Brain microvascular endothelial cell (primary cell): ENCODE results near the gene CPNE4.

Experiments used
- DNase-seq: peaks from one replicate; pipeline ENCODE4 v3.0.0-alpha.2; 2020
- H3K27ac ChIP-seq: fragments of 250-450 bp; sonication (Bioruptor Pico); 2 replicates; pipeline ENCODE4 v1.5.1; 2020; ENCODE audit warnings: mild to moderate bottlenecking, moderate library complexity
- H3K27me3 ChIP-seq: fragments of 250-450 bp; sonication (Bioruptor Pico); replicated peaks from 2 replicates; pipeline ENCODE4 v1.5.1; 2020; ENCODE audit warnings: mild to moderate bottlenecking
- H3K36me3 ChIP-seq: fragments of 250-450 bp; sonication (Bioruptor Pico); replicated peaks from 2 replicates; pipeline ENCODE4 v1.5.1; 2020; ENCODE audit warnings: mild to moderate bottlenecking
- H3K4me3 ChIP-seq: 2 replicates; pipeline ENCODE4 v1.5.1; 2011; ENCODE audit warnings: low read depth, mild to moderate bottlenecking, control low read depth, low read length, moderate library complexity
- in situ Hi-C: cut with HindIII; loops from 2 replicates; pipeline ENCODE4 v1.10.0; 2017; ENCODE audit warnings: low sequenced_read_pairs, low pct_ligation_motif_present
- TF ChIP-seq, protein P1 (sequence below): IDR thresholded peaks from 2 replicates; pipeline ENCODE4 v1.5.1; 2011; ENCODE audit warnings: low read depth, mild to moderate bottlenecking, moderate library complexity, low read length, control low read depth, inconsistent platforms; ENCODE audit errors: missing control alignments

CPNE4 gene

DNA sequence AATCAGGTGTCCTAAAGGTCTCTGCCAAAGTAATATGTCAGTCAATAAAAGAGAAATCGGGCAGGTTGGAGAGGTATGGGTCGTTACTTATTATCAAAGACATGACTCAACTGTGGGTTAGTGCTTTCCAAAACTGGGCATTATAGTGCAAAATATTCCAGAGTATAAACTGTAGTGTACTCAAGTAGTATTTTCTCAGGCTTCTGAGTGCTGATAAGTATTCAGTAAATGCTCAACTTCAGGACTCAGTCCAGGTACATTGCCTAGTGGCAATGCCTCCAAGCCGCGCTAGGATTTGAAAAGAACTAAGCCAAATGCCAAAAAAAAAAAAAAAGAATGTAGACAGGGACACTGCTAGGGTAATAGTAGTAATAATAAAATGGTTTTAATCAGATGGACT is 233.2 kb downstream of the CPNE4 start:
- no peaks in the 10 kb centered on the region for H3K27me3 ChIP-seq
- in situ Hi-C loops = no loop called here
- no peak overlapping the region for H3K27ac ChIP-seq
- TF ChIP-seq, protein P1, sequence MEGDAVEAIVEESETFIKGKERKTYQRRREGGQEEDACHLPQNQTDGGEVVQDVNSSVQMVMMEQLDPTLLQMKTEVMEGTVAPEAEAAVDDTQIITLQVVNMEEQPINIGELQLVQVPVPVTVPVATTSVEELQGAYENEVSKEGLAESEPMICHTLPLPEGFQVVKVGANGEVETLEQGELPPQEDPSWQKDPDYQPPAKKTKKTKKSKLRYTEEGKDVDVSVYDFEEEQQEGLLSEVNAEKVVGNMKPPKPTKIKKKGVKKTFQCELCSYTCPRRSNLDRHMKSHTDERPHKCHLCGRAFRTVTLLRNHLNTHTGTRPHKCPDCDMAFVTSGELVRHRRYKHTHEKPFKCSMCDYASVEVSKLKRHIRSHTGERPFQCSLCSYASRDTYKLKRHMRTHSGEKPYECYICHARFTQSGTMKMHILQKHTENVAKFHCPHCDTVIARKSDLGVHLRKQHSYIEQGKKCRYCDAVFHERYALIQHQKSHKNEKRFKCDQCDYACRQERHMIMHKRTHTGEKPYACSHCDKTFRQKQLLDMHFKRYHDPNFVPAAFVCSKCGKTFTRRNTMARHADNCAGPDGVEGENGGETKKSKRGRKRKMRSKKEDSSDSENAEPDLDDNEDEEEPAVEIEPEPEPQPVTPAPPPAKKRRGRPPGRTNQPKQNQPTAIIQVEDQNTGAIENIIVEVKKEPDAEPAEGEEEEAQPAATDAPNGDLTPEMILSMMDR = no peak
- DNase-seq = no peak
- no peak overlapping the region for H3K4me3 ChIP-seq
- H3K36me3 ChIP-seq = no peaks in the 10 kb centered on the region

DNA sequence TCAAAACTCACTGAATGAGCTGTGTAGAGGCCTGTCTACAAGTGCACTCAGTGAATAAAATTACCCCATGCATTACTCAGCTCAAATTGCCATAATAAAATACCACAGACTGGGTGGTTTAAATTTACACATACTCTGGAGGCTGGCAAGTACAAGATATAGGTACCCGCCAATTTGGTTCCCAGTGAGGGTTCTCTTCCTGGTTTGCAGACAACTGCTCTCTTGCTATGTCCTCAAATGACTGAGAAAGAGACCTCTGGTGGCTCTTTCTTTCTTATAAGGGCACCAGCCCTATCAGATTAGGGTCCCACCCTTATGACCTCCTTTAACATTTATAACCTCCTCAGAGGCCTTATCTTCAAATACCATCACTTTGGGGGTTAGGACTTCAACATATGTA is 237.0 kb downstream of the CPNE4 start:
- TF ChIP-seq, protein P1 = no peak
- H3K27me3 ChIP-seq = no peaks in the 10 kb centered on the region
- H3K27ac ChIP-seq = no peak overlapping the region
- in situ Hi-C loops = loop anchor here (25.0 kb wide), 1 partner anchor 215 kb away; no protein-coding TSS in a partner anchor
- H3K36me3 ChIP-seq = no peaks in the 10 kb centered on the region
- no peak overlapping the region for H3K4me3 ChIP-seq
- no peak for DNase-seq

DNA sequence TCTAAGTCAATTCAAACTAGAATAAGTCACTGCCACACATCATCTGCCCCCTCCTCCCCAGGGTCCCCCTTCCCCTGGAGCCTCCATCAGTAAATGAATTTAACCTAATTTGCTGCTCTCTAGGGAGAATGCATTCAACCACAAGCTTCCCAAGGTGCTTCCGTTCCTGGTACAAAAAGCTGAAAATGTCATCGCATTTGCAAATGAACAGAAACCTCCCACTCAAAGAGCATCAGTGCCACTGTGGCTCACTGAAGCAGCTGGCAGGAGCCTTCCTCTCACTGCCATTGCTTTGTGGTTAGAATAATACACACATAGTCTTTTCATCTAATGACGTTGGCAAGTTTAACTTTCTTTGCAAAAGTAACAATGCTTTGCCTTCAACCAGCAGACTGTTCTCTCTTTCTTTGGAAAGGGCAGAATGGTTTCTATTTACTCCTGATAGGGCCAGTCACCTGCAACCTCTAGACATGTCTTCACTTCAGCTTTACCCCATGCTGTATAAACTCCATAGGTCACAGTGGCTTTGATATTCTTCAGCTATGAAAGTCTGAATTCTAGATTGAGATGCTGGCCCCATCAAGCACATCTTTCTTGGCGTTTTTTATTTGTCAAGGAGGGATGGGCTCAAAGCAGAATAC is 238.1 kb downstream of the CPNE4 start:
- in situ Hi-C loops = loop anchor here (25.0 kb wide), 1 partner anchor 216 kb away; no protein-coding TSS in a partner anchor
- DNase-seq = no peak
- Histone ChIP-seq H3K36me3 (no peaks in the 10 kb centered on the region), H3K27ac (no peak overlapping the region), H3K4me3 (no peak overlapping the region), H3K27me3 (no peaks in the 10 kb centered on the region)
- TF ChIP-seq, protein P1 = no peak

DNA sequence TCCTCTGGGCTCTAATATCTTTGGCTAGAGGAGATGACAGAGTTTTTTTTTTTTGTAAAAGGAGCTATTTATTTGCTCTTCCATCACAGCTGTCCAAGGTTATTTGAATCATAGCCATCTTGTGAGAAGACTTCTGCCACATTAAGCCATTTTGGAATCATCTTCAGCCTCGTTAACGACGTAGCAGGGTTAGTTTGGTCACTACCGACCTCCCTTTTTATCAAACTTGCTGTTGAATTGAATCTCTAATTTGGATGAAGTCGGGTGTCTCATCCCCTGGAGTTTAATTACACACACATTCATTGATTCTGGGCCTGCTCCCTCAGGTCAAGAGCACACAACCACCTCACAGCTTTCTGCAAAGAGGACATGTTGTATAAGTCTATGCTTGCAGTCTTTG is 238.7 kb downstream of the CPNE4 start:
- Histone ChIP-seq H3K27me3 (no peaks in the 10 kb centered on the region), H3K36me3 (no peaks in the 10 kb centered on the region), H3K4me3 (no peak overlapping the region), H3K27ac (no peak overlapping the region)
- DNase-seq = no peak
- in situ Hi-C loops = loop anchor here (25.0 kb wide), 1 partner anchor 216 kb away; no protein-coding TSS in a partner anchor
- TF ChIP-seq, protein P1 = no peak

DNA sequence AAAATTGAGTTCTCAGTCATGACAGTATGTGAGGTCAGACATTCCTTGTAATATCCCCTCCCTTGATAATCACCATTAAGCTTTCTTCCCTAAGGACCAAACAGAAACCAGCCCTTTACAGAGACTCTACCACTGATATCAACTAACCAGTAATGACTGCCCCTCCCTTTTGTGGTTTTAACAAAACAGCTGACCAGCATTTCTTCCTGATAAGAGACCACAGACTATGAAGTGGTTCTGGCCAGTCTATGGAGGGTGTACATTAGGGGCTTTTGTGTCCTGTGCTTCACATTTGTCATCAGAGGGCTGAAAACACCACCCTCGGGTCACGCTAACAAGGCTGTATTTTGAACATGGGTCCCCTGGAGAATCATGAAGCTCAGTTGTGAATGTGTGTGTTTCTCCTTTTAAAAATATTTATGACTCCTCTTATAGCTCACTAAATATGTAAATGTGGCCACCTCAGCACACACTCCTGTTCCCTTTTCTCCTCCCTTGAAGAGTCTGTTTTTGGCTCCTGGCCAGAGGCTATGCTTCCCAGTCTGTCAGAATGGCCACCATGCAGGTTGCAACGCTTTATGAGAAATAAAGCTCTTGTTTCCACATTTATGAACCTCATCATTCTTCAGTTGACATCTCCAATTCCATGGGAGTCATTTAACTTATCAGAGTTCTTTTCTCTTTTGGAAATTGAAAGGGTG is 239.3 kb downstream of the CPNE4 start:
- Histone ChIP-seq H3K4me3 (no peak overlapping the region), H3K36me3 (no peaks in the 10 kb centered on the region), H3K27ac (no peak overlapping the region), H3K27me3 (no peaks in the 10 kb centered on the region)
- TF ChIP-seq, protein P1 = no peak
- in situ Hi-C loops = loop anchor here (25.0 kb wide), 1 partner anchor 217 kb away; no protein-coding TSS in a partner anchor
- peak; percentile 45 for DNase-seq
